ENCODE results near the gene NUDT17. TPM values are rescaled to one million over a fixed set of nuclear protein-coding genes. Genes with fewer than 3 reads are reported as not detected.
A peak's percentile ranks its signal among the peaks of the same experiment; 100 is the strongest.

The NUDT17 gene
- total RNA-seq, 1 donor from 2014 or later: 2.5 TPM

GRCh38 chr1:145886816-145887215 is 41.4 kb downstream of the NUDT17 start:
- DNase-seq (no peak), ATAC-seq (no peak)
- Histone ChIP-seq H3K9me3 (no peaks in the 10 kb centered on the region), H3K27ac (no peak overlapping the region), H3K4me3 (no peak overlapping the region), H3K27me3 (ENCODE audit: low read depth) (peaks cover 4% of the 10 kb centered on the region), H3K4me1 (peaks cover 28% of the 10 kb centered on the region), H3K36me3 (no peaks in the 10 kb centered on the region)
- no peak for TF ChIP-seq CTCF (IDR thresholded peaks at IDR 0.05)
- intact Hi-C loops (cut with DNase I): no loop called here

- no peak overlapping the region for H3K4me3 ChIP-seq
- no peaks in the 10 kb centered on the region for H3K9me3 ChIP-seq
- DNase-seq: no peak
- H3K36me3 ChIP-seq: no peaks in the 10 kb centered on the region
- peaks cover 4% of the 10 kb centered on the region for H3K27me3 ChIP-seq (ENCODE audit: low read depth)
- intact Hi-C loops (cut with DNase I): no loop called here
- peaks cover 36% of the 10 kb centered on the region for H3K4me1 ChIP-seq
- no peak for ATAC-seq
- H3K27ac ChIP-seq: no peak overlapping the region
- TF ChIP-seq CTCF (IDR thresholded peaks at IDR 0.05): no peak
Measured at GRCh38 chr1:145887631-145888030, 42.2 kb downstream of the NUDT17 start.

DNA sequence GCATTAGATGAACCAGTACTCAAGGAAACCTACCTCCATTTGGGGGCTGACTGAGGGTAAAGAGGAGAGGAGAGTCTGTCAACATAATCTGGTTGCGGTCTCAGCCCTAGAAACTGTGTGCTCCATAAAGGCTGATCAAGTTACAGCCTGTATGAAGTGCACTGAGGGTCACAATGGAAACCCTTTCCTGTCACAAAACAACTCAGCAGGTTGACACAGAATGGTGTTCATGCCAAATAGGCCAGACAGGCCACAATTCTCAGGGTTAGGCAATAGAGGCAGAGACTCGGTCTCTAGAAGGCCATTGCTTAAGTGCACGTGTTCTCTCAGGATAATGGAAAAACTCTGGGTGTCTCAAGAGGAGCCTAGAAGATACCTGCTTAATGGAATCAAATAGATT is 44.3 kb downstream of the NUDT17 start:
- ATAC-seq (no peak), DNase-seq (no peak)
- no peaks in the 10 kb centered on the region for H3K9me3 ChIP-seq
- H3K36me3 ChIP-seq: no peaks in the 10 kb centered on the region
- H3K27me3 ChIP-seq (ENCODE audit: low read depth): peaks cover 3% of the 10 kb centered on the region
- peaks cover 42% of the 10 kb centered on the region for H3K4me1 ChIP-seq
- TF ChIP-seq CTCF (IDR thresholded peaks at IDR 0.05): no peak
- no peak overlapping the region for H3K4me3 ChIP-seq
- H3K27ac ChIP-seq: no peak overlapping the region
- intact Hi-C loops (cut with DNase I): no loop called here

GRCh38 chr1:145891143-145891542 is 45.7 kb downstream of the NUDT17 start:
- H3K4me1 ChIP-seq: peaks cover 38% of the 10 kb centered on the region
- peak; percentile 58 to 67 for ATAC-seq
- DNase-seq: no peak
- H3K36me3 ChIP-seq: no peaks in the 10 kb centered on the region
- H3K9me3 ChIP-seq: no peaks in the 10 kb centered on the region
- peak overlapping the region; percentile 88 for H3K27ac ChIP-seq
- intact Hi-C loops (cut with DNase I): no loop called here
- no peak for TF ChIP-seq CTCF (IDR thresholded peaks at IDR 0.05)
- H3K27me3 ChIP-seq (ENCODE audit: low read depth): no peaks in the 10 kb centered on the region
- H3K4me3 ChIP-seq: peak overlapping the region; percentile 29

- no peaks in the 10 kb centered on the region for H3K36me3 ChIP-seq
- TF ChIP-seq CTCF (IDR thresholded peaks at IDR 0.05): peak; percentile 94
- peak overlapping the region; percentile 29 for H3K4me3 ChIP-seq
- H3K27ac ChIP-seq: peak overlapping the region; percentile 88
- intact Hi-C loops (cut with DNase I): no loop called here
- no peaks in the 10 kb centered on the region for H3K27me3 ChIP-seq (ENCODE audit: low read depth)
- peaks cover 34% of the 10 kb centered on the region for H3K4me1 ChIP-seq
- ATAC-seq (peak; percentile 95 to 96), DNase-seq (peak; percentile 95)
- H3K9me3 ChIP-seq: no peaks in the 10 kb centered on the region
Measured at GRCh38 chr1:145891587-145892485, 46.4 kb downstream of the NUDT17 start.
